OCI-LY1 (cell line): ENCODE data around the gene C2orf66.
A peak's percentile ranks its signal among the peaks of the same experiment; 100 is the strongest.

ENCODE experiments used
- H2AFZ ChIP-seq: fragments of 200-600 bp; sonication (generic), shearing (Covaris generic); 2 replicates; pipeline ENCODE4 v1.6.0; 2014; ENCODE audit warnings: antibody characterized with exemption, mild to moderate bottlenecking, low read length
- H3F3A ChIP-seq: fragments of 200-600 bp; sonication (generic), shearing (Covaris generic); 2 replicates; pipeline ENCODE4 v1.6.0; 2014; ENCODE audit warnings: mild to moderate bottlenecking, antibody characterized with exemption, low read length, moderate library complexity; ENCODE audit not compliant: insufficient read depth
- H3K27ac ChIP-seq: fragments of 200-600 bp; sonication (generic); 2 replicates; pipeline ENCODE4 v1.5.1; 2014; ENCODE audit warnings: low read length, mixed run types, mild to moderate bottlenecking, low read depth; ENCODE audit not compliant: poor library complexity, severe bottlenecking
- H3K27me3 ChIP-seq: fragments of 200-600 bp; sonication (generic); 2 replicates; pipeline ENCODE4 v1.6.0; 2014; ENCODE audit warnings: antibody characterized with exemption, mild to moderate bottlenecking, low read length, moderate library complexity; ENCODE audit not compliant: insufficient read depth
- H3K36me3 ChIP-seq: fragments of 200-600 bp; sonication (generic); 2 replicates; pipeline ENCODE4 v1.6.1; 2014; ENCODE audit warnings: mild to moderate bottlenecking, antibody characterized with exemption, low read length, moderate library complexity, mixed read lengths; ENCODE audit not compliant: insufficient read depth
- H3K4me1 ChIP-seq: fragments of 200-600 bp; sonication (generic); 2 replicates; pipeline ENCODE4 v1.5.1; 2014; ENCODE audit warnings: mild to moderate bottlenecking, low read length, moderate library complexity; ENCODE audit not compliant: insufficient read depth, severe bottlenecking
- H3K4me2 ChIP-seq: fragments of 200-600 bp; sonication (generic), shearing (Covaris generic); 2 replicates; pipeline ENCODE4 v1.6.1; 2014; ENCODE audit warnings: low read length
- H3K4me3 ChIP-seq: fragments of 200-600 bp; sonication (generic); 2 replicates; pipeline ENCODE4 v1.5.1; 2014; ENCODE audit warnings: low read length, low read depth, mild to moderate bottlenecking, mixed read lengths; ENCODE audit not compliant: poor library complexity, severe bottlenecking
- H3K79me2 ChIP-seq: fragments of 200-600 bp; shearing (Covaris generic); 2 replicates; pipeline ENCODE4 v1.6.1; 2016; ENCODE audit warnings: mixed run types, low read length, mixed read lengths; ENCODE audit not compliant: insufficient read depth
- H3K9ac ChIP-seq: fragments of 200-600 bp; sonication (generic), shearing (Covaris generic); 2 replicates; pipeline ENCODE4 v1.6.1; 2014; ENCODE audit warnings: mild to moderate bottlenecking, low read length, mixed read lengths
- H3K9me2 ChIP-seq: fragments of 200-600 bp; sonication (generic), shearing (Covaris generic); 2 replicates; pipeline ENCODE4 v1.6.1; 2014; ENCODE audit warnings: low read depth, mild to moderate bottlenecking, low read length, mixed read lengths
- H3K9me3 ChIP-seq: fragments of 200-600 bp; shearing (Covaris generic); 2 replicates; pipeline ENCODE4 v1.6.1; 2014; ENCODE audit warnings: low read length, mixed read lengths
- H4K20me1 ChIP-seq: fragments of 200-600 bp; sonication (generic), shearing (Covaris generic); 2 replicates; pipeline ENCODE4 v1.6.0; 2016; ENCODE audit warnings: mild to moderate bottlenecking, low read length; ENCODE audit not compliant: insufficient read depth
- EZH2 ChIP-seq: fragments of 200-600 bp; sonication (generic), shearing (Covaris generic); IDR thresholded peaks from 2 replicates; pipeline ENCODE4 v1.8.0; 2017; ENCODE audit warnings: borderline replicate concordance, mixed run types, mild to moderate bottlenecking, antibody characterized with exemption, low read length, moderate library complexity, mixed read lengths
- TF ChIP-seq, protein P1 (sequence below): fragments of 200-600 bp; sonication (generic), shearing (Covaris generic); IDR thresholded peaks from 2 replicates; pipeline ENCODE4 v1.5.1; 2017; ENCODE audit warnings: mild to moderate bottlenecking, antibody characterized with exemption, low read length, moderate library complexity, mixed read lengths

The C2orf66 gene

DNA sequence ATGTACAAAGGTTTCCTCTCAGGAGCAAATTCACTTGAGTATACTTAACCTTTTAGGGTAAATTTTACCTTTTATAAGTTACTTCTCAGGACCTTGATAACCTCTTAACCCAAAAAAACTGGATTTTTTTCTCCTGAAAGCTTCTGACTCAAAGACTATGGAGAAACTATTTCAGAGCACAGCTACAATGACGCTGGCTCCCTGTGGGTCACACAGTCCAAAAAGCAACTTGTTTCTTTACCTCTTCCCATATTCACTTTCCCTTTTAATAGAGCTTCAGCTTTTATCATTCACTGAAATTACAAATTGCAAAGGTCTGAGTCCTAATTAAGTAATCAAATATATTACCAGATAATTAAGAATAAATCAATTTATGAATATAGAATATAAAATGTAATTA lies 42.1 kb downstream of the C2orf66 start:
- no peaks in the 10 kb centered on the region for H3K27me3 ChIP-seq
- H4K20me1 ChIP-seq: no peaks in the 10 kb centered on the region
- no peaks in the 10 kb centered on the region for H3K9me3 ChIP-seq
- no peak overlapping the region for H3K9ac ChIP-seq
- no peak overlapping the region for H2AFZ ChIP-seq
- H3K27ac ChIP-seq: no peak overlapping the region
- H3K4me2 ChIP-seq: no peak overlapping the region
- H3K9me2 ChIP-seq: no peaks in the 10 kb centered on the region
- H3K4me1 ChIP-seq: no peaks in the 10 kb centered on the region
- peaks cover 89% of the 10 kb centered on the region for H3K36me3 ChIP-seq
- no peak overlapping the region for H3K4me3 ChIP-seq
- no peaks in the 10 kb centered on the region for H3F3A ChIP-seq
- TF ChIP-seq, protein P1, sequence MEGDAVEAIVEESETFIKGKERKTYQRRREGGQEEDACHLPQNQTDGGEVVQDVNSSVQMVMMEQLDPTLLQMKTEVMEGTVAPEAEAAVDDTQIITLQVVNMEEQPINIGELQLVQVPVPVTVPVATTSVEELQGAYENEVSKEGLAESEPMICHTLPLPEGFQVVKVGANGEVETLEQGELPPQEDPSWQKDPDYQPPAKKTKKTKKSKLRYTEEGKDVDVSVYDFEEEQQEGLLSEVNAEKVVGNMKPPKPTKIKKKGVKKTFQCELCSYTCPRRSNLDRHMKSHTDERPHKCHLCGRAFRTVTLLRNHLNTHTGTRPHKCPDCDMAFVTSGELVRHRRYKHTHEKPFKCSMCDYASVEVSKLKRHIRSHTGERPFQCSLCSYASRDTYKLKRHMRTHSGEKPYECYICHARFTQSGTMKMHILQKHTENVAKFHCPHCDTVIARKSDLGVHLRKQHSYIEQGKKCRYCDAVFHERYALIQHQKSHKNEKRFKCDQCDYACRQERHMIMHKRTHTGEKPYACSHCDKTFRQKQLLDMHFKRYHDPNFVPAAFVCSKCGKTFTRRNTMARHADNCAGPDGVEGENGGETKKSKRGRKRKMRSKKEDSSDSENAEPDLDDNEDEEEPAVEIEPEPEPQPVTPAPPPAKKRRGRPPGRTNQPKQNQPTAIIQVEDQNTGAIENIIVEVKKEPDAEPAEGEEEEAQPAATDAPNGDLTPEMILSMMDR: no peak
- TF ChIP-seq EZH2: no peak
- no peaks in the 10 kb centered on the region for H3K79me2 ChIP-seq

DNA sequence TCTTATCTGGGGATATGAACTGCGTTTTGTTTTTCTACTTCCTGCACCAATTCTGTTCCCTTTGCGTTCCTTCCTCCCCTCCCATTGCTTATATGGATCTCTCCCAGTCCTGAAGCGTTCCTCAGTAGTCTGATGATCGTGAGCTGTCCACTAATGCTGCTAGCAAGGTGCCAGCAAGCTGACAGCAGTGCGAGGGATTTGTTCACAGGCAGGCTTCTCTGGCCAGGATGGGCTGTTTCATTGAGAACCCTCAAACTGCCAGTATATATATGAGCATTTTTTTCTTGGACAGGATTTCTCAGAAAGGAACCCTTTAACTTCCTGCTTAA lies 49.8 kb downstream of the C2orf66 start:
- no peaks in the 10 kb centered on the region for H3K9me2 ChIP-seq
- no peaks in the 10 kb centered on the region for H3K4me1 ChIP-seq
- no peak overlapping the region for H3K4me3 ChIP-seq
- no peaks in the 10 kb centered on the region for H3K79me2 ChIP-seq
- H3F3A ChIP-seq: no peaks in the 10 kb centered on the region
- H3K4me2 ChIP-seq: no peak overlapping the region
- H2AFZ ChIP-seq: no peak overlapping the region
- H3K9ac ChIP-seq: no peak overlapping the region
- H3K36me3 ChIP-seq: peaks cover 34% of the 10 kb centered on the region
- H3K27ac ChIP-seq: no peak overlapping the region
- H4K20me1 ChIP-seq: no peaks in the 10 kb centered on the region
- H3K27me3 ChIP-seq: no peaks in the 10 kb centered on the region
- TF ChIP-seq, protein P1: no peak
- no peak for TF ChIP-seq EZH2
- H3K9me3 ChIP-seq: no peaks in the 10 kb centered on the region

DNA sequence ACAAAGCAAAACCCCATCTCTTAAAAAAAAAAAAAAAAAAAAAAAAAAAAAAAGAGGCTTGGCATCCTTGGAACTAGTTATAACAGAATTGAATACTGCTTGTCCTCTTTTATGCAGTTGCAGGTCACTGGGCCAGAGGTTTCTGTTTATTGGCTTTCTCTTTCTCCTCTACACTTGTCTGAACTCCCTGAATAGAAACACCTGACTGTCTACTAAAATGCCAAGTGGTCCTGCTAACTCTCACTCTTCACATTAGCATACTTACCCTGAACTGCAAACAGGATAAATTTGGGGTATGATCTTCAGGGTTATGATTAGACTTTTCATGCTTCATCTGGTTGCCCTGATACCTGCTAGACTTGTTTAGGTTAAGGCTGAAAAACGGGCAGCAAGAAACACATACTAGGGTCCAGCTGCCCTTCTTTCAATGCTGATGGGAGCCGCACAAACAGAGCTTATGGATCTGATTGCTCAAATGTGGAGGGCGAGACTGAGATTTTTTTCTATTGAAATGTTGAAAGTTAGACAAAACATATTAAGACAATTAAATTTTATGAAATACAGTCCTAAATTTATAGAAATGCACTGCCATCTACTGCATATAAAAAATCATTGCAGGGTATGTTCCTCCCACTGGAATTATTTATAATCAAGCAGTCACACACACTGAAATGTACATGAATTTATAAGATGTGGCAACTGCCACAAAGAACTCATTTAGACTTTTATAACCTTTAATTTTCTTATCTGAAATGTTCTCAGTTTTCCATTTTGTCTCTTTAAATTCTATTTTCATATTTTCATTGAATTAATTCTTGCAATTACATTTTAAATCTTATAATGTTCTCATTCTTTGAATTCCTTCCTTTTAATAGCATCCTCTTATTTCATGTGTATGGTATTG lies 50.4 kb downstream of the C2orf66 start:
- H3K4me1 ChIP-seq: no peaks in the 10 kb centered on the region
- no peak overlapping the region for H2AFZ ChIP-seq
- H3K9me2 ChIP-seq: no peaks in the 10 kb centered on the region
- no peaks in the 10 kb centered on the region for H3K9me3 ChIP-seq
- H3K27ac ChIP-seq: no peak overlapping the region
- H3K9ac ChIP-seq: no peak overlapping the region
- H3F3A ChIP-seq: no peaks in the 10 kb centered on the region
- peaks cover 28% of the 10 kb centered on the region for H3K36me3 ChIP-seq
- TF ChIP-seq, protein P1: peak; percentile 48
- no peak for TF ChIP-seq EZH2
- H3K4me3 ChIP-seq: no peak overlapping the region
- no peak overlapping the region for H3K4me2 ChIP-seq
- H4K20me1 ChIP-seq: no peaks in the 10 kb centered on the region
- H3K79me2 ChIP-seq: no peaks in the 10 kb centered on the region
- no peaks in the 10 kb centered on the region for H3K27me3 ChIP-seq
